Measurements from ENCODE around the gene COL24A1.

COL24A1 gene

DNA sequence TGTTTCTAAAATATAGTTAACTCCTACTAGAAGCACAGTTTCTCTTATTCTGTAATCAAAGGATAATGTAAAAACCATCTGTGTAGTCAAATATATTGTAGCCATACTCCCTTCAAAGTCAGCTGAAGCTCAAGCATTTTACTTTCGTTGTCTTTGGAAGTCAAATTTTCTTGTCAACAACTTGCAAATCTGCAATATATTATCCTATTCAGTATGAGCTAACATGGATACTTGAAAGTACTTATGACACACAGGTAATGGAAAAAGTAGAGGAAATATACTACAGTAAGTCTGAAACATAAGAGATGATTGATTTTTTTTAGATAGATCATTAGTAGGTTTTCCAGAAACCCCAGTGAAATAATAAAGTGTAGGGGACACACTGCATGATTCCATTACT is 121.5 kb downstream of the COL24A1 start:
- TF ChIP-seq, protein P1, sequence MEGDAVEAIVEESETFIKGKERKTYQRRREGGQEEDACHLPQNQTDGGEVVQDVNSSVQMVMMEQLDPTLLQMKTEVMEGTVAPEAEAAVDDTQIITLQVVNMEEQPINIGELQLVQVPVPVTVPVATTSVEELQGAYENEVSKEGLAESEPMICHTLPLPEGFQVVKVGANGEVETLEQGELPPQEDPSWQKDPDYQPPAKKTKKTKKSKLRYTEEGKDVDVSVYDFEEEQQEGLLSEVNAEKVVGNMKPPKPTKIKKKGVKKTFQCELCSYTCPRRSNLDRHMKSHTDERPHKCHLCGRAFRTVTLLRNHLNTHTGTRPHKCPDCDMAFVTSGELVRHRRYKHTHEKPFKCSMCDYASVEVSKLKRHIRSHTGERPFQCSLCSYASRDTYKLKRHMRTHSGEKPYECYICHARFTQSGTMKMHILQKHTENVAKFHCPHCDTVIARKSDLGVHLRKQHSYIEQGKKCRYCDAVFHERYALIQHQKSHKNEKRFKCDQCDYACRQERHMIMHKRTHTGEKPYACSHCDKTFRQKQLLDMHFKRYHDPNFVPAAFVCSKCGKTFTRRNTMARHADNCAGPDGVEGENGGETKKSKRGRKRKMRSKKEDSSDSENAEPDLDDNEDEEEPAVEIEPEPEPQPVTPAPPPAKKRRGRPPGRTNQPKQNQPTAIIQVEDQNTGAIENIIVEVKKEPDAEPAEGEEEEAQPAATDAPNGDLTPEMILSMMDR (IDR thresholded peaks at IDR 0.05; ENCODE audit: insufficient read depth, low read length, missing control alignments) = no peak
- DNase-seq (ENCODE audit: low read depth, low spot score) = no peak
- ChIA-PET POLR2A (no interaction called here), CTCF (interaction anchor here (2.7 kb wide), 1 partner anchor 18 kb away, joined by 19 read pairs; no protein-coding TSS in a partner anchor)
- no peak overlapping the region for H3K4me3 ChIP-seq (ENCODE audit: low read depth, low read length)

DNA sequence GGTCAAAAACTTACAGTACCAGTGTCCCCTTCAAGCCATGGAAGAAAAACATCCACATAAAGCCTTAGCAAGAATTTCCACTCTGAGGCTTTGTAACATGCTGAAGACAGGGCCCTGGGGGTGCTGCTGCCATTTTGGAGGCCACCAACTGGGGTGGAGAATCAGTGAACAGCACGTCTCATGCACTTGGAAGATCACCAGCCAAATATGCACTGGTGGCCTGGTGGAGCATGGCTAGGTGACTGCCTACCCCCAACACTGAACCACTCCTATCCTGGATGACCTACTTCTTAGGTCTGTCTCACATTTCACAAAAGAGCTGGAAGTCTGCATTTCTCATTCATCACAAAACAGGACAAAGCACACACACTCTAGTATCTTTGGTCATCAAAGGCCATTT is 126.4 kb downstream of the COL24A1 start:
- TF ChIP-seq, protein P1 (IDR thresholded peaks at IDR 0.05; ENCODE audit: insufficient read depth, low read length, missing control alignments) = no peak
- no peak for DNase-seq (ENCODE audit: low read depth, low spot score)
- no peak overlapping the region for H3K4me3 ChIP-seq (ENCODE audit: low read depth, low read length)
- ChIA-PET CTCF (interaction anchor here (2.0 to 2.2 kb wide), 2 partner anchors 12 kb away, joined by 13 to 20 read pairs; no protein-coding TSS in a partner anchor), POLR2A (no interaction called here)

DNA sequence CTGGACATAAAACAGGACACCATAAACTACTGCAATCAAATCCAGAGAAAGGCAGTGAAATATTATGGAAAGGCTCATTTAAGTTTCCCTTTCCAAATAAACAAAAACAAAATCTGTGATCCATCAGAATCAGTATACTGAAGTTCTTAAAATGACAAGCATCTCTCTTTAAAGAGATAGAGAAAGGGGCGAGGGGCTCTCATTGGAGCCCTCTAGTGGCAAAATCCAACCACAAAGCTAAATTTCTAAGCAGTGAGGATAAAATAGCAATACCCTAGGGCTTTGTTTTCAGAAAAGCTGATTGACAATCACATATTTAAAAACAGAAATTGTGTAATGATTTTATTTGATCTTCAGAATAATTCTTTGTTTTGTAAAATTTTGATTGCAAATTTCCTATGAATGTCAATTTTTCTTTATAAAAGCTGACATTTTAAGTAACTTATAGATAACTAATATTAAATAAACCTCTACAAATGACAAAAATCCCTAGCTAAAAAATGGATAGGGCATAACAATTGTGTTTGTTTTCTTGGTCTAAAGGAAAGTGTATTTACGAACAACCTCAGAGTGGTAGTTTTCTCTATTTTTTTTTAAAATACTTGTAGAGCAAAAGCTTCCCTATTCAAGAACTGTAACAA is 138.2 kb downstream of the COL24A1 start:
- DNase-seq (ENCODE audit: low read depth, low spot score) = no peak
- H3K4me3 ChIP-seq (ENCODE audit: low read depth, low read length) = no peak overlapping the region
- POLR2A ChIA-PET = interaction anchor here (0.9 kb wide), 1 partner anchor 434 kb away, joined by 4 read pairs; no protein-coding TSS in a partner anchor
- TF ChIP-seq, protein P1 (IDR thresholded peaks at IDR 0.05; ENCODE audit: insufficient read depth, low read length, missing control alignments) = peak; percentile 59
- CTCF ChIA-PET = interaction anchor here (0.6 to 3.1 kb wide), 46 partner anchors 8 to 712 kb away, joined by 3 to 31 read pairs (median 4); no protein-coding TSS in a partner anchor

DNA sequence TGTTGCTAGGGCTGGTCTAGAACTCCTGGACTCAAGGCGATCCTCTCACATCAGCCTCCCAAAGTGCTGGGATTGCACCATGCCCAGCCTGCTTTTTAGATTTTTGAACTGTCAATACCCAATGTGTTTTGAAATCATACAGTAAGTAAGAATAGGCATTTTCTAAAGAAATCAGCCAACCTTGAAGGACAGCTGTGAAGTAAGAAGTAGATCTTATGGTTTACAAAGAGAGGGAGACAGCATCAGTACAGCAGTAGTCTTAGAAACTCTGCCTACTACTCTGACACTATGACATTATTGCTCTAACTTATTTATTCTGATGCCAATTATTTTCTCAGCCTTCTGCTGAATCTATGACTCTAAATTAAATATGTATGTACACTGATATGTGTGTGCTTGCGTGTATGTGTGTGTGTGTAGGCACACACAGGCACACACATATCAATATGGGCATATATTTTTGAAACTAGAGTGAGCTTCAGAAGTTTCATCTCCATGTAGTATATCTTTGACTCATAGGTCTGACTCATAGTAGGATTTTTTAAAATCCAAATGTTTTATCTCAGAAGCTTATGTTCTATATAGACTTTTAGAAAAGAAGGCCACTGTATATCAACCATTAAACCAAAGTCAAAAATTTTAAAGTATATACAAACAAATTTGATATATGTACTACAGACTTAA is 140.4 kb downstream of the COL24A1 start:
- no peak overlapping the region for H3K4me3 ChIP-seq (ENCODE audit: low read depth, low read length)
- TF ChIP-seq, protein P1 (IDR thresholded peaks at IDR 0.05; ENCODE audit: insufficient read depth, low read length, missing control alignments) = no peak
- DNase-seq (ENCODE audit: low read depth, low spot score) = no peak
- CTCF ChIA-PET = interaction anchor here (0.8 to 2.9 kb wide), 7 partner anchors 8 to 311 kb away, joined by 3 to 19 read pairs (median 3); no protein-coding TSS in a partner anchor
- POLR2A ChIA-PET = interaction anchor here (0.6 kb wide), 1 partner anchor 1650 kb away, joined by 3 read pairs; no protein-coding TSS in a partner anchor

DNA sequence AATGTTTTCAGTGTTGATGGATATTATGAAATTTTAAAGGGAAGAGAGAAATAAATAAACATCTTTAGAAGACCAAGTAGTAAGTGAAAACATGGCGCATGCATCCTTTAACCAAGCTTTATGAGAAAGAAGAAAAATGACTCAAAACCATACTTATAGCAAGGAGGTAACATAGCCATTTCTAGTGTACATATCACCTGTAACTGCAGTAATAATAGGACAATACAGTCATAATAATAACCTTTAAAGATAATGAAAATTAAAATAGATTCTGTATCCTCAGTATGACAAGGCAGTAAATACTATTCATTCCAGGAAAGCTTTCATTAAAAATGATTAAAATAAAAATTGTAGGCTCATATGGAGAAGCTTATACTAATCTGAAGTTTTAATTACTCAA is 141.2 kb downstream of the COL24A1 start:
- DNase-seq (ENCODE audit: low read depth, low spot score) = no peak
- CTCF ChIA-PET = interaction anchor here (1.3 to 1.8 kb wide), 3 partner anchors 9 to 130 kb away, joined by 3 to 7 read pairs (median 5); no protein-coding TSS in a partner anchor
- POLR2A ChIA-PET = no interaction called here
- TF ChIP-seq, protein P1 (IDR thresholded peaks at IDR 0.05; ENCODE audit: insufficient read depth, low read length, missing control alignments) = no peak
- H3K4me3 ChIP-seq (ENCODE audit: low read depth, low read length) = no peak overlapping the region

DNA sequence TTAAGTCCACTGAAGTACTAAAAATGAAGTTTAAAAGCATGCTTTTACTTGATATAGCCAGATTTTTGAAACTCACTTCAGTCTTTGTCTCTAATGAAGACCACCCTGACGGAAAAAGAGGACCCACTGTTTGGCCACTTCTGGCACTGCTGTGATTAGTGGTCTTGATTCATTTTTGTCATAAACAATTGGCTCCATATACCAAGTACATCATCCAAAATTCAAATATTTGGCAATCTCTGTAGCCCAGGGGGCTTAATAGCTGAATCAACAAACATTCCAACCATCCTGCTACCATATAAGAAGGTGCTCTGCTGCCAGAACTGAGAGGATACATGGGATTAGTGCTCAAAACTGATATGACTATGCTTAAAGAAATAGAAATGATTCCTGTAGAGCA is 156.0 kb downstream of the COL24A1 start:
- POLR2A ChIA-PET = no interaction called here
- TF ChIP-seq, protein P1 (IDR thresholded peaks at IDR 0.05; ENCODE audit: insufficient read depth, low read length, missing control alignments) = no peak
- DNase-seq (ENCODE audit: low read depth, low spot score) = no peak
- no peak overlapping the region for H3K4me3 ChIP-seq (ENCODE audit: low read depth, low read length)
- CTCF ChIA-PET = interaction anchor here (1.5 to 2.0 kb wide), 2 partner anchors 17 to 18 kb away, joined by 5 to 8 read pairs; no protein-coding TSS in a partner anchor

All from AG04449 (cell line).